Measurements from ENCODE around the gene ME3.

ME3 gene

DNA sequence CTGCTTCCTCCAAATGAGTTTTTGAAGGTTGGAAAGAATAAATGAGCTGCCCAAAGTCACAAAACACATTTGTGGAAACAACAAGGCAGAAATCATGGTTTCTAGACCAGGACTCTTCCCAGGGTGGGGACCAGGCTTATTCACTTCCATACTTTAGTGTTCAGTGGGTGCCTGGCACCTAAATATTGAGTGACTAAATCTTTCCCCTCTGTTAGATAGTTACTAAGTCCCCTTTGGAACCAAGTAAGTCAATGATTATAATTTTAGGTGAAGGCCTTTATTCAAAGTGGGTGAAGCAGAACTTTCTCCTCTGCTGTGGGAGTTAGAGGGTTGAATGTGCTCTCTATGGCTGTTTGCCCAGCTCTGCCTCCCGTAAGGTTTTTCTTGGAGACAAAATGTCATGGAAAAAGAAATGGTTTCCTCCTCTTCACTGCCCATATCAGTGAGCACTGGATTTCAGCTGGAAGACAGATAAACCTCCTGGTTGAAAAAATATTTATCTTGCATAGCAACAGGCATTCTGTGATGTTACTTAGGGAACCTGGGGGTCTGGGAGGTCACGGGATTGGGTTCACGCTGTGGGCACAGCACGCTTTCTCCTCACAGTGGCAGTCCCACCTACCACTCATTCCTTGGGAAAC is 179.9 kb downstream of the ME3 start:
- TF ChIP-seq GATA2 (IDR thresholded peaks at IDR 0.05; ENCODE audit: low read depth, low read length) = no peak
- no peak for TF ChIP-seq GATA3 (IDR thresholded peaks at IDR 0.05; ENCODE audit: low read depth, low read length)

DNA sequence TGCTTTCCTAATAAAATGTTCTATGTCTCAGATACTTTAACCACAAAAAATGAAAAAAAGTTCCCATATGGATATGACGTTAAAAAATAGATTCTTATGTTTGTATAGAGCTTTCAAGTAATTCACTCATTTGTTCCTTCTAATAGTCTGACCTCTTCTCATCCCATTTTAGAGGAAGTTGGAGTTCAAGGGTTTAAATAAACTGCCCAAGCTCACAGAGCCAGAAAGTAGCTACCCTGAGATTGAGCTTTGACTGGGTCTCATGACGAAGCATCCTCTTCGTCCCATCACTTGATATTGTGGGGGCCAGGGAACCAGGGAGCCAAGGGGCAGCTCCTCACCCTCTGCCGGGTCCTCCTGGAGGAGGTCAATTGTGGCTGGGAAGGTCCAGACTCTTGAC is 181.4 kb downstream of the ME3 start:
- TF ChIP-seq GATA3 (IDR thresholded peaks at IDR 0.05; ENCODE audit: low read depth, low read length) = no peak
- no peak for TF ChIP-seq GATA2 (IDR thresholded peaks at IDR 0.05; ENCODE audit: low read depth, low read length)

DNA sequence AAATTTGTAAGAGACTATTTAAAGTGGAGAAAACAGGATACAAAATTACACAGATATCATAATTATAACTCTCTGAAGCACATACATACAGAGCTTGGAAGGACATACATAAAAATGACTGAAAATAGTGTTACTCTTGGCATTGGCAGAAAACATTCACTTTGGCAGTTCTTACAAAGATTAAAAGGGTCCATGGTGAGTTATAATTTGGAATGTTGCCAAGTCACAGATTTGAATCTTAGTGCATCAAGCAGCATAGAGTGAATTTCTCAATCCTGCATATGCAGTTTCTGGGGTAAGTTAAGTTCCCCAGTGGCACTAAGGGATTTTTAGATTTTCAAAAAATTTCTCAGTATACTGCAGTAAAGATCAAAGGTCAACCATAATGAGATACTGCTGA is 181.8 kb downstream of the ME3 start:
- TF ChIP-seq GATA3 (IDR thresholded peaks at IDR 0.05; ENCODE audit: low read depth, low read length) (no peak), GATA2 (IDR thresholded peaks at IDR 0.05; ENCODE audit: low read depth, low read length) (no peak)

DNA sequence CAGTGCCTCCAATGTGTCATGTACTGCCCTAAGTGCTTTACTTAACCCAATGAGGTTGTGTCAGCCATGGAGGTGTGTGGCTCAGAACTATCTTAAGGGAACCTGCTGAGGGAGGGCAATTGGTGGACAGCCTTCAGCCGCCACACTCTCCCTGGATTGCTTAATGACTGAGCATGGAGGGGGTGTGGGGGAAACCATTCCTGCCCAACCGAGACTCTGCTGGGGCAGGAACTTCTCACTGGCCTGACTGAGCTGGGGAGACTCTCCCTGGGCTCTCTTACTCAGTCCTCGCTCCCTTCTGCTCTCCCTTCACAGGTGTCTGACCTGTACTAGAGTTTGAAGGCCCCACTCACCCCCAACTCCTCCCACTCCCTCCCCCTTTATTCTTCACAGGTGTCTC is 183.0 kb downstream of the ME3 start:
- TF ChIP-seq GATA3 (IDR thresholded peaks at IDR 0.05; ENCODE audit: low read depth, low read length) (no peak), GATA2 (IDR thresholded peaks at IDR 0.05; ENCODE audit: low read depth, low read length) (no peak)

DNA sequence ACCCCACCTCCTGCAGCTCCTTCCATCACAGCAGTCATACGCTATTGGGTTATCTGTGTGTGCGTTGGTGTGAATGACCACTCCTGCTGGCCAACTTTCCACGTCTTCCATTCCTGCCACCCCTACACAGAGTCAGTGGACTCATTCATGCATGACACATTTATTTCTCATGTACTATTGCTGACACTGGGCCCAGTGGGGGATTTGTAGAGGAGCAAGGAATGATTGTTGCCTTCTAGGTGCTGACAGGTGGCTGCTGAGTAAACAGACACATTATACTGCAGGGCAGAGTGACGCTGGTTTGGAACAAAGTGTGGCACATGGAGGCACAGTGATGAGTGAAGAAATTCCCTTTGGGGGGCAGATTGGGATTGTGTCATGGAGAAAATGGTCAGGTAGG is 183.9 kb downstream of the ME3 start:
- TF ChIP-seq GATA3 (IDR thresholded peaks at IDR 0.05; ENCODE audit: low read depth, low read length) (no peak), GATA2 (IDR thresholded peaks at IDR 0.05; ENCODE audit: low read depth, low read length) (no peak)

DNA sequence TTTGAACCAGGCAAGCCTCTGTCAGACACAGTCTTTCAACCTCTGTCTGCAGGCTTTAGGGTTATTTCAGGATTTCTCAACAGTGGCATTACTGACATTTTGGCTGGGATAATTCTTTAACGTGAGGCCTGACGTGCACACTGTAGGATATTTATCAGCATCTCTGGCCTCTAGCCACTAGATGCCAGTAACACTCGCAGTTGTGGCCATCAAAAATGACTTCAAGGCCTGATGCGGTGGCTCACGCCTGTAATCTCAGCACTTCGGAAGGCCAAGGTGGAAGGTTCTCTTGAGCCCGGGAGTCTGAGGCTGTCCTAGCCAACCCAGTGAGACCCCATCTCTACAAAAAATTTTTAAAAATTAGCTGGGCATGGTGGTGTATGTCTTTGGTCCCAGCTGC is 184.7 kb downstream of the ME3 start:
- no peak for TF ChIP-seq GATA3 (IDR thresholded peaks at IDR 0.05; ENCODE audit: low read depth, low read length)
- no peak for TF ChIP-seq GATA2 (IDR thresholded peaks at IDR 0.05; ENCODE audit: low read depth, low read length)

DNA sequence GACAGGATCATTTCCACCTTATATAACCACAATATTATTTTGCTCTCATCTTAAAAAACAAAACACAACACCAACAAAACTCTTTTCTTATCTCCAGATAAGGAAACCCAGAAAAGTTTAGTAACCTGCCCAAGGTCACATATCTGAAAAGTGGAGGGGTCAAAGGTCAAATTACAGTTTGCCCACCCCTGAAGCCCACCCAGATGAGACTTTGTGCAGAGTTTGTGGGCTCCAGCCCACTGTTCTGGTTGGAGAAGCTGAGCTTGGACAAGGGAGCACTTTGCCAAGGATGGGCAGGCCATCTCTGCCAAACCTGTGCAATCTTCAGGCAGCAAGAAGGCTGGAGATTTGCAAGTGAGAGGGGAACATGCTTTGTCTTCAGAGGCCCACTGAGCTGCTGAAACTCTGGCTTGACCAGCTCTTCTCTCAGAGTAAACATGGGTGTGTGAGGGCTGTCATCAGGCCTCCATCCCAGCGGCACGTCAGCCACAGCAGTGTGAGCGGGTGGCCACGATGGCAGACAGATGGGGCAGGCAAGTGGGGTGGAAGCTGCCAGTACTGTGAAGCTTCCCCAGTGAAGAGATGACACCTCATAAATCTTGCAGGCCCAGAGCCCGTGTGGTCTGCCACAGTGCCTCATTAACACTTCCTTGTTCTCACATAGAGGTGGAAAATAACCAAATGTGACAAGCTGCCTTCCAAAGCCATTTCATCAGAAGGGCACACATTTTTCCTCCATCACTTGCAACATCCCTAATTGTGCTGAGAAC is 186.0 kb downstream of the ME3 start:
- TF ChIP-seq GATA2 (IDR thresholded peaks at IDR 0.05; ENCODE audit: low read depth, low read length) (no peak), GATA3 (IDR thresholded peaks at IDR 0.05; ENCODE audit: low read depth, low read length) (no peak)

DNA sequence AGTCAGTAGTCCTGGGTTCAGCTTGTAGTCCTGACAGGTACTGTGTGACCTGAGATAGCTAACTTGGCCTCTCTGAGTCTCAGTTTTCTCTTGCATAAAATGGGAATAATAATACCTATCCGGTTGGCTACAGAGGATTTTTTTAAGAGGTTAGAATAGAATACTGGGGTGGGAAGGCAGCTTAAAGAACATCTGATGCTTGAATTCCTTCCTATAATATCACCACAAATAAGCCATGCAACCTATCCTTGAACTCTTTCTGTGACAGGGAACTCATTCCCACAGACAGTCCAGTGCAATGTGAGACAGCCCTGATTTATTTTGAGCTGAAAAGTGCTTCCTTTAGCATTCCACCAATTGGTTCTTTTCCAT is 187.6 kb downstream of the ME3 start:
- TF ChIP-seq GATA3 (IDR thresholded peaks at IDR 0.05; ENCODE audit: low read depth, low read length) = no peak

DNA sequence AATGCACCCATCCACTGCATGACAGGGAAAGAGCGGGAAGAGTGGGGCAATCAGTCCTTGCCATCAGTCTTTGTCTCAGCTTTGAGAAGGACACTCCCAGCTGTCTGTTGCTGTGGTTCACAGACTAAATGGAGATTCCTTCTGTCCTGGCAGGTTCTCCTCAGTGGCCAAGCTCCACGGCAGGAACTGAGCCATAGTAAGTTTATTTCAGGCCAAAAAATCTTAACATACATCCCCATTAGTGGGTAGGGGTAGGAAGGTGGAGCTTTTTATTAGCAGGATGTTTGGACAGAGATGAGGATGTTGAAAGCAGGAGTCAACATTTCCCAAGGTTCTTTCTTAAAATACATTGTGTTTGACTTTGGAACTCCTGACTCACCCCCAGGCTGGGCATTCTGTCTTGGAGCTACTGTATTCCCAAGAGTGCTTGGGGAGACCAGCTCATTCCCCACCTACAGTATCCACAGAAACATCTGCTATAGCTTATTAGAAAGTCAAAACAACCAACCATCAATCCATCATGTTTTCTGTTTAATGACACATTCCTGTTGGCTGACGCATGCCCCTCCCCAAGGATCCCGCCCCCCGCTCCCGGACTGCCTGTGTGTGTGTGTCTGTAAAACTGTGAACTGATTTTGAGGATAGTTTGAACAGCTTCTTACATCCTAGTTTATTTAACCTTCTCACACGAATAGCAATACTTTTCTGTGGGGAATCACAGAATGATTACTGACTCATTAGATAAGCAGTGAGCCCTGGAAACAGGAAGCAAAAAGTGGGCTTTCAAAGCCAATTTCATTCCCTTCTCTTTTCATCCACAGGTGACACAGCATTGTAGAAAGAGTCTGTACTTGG is 188.2 kb downstream of the ME3 start:
- TF ChIP-seq GATA2 (IDR thresholded peaks at IDR 0.05; ENCODE audit: low read depth, low read length) = no peak
- no peak for TF ChIP-seq GATA3 (IDR thresholded peaks at IDR 0.05; ENCODE audit: low read depth, low read length)

DNA sequence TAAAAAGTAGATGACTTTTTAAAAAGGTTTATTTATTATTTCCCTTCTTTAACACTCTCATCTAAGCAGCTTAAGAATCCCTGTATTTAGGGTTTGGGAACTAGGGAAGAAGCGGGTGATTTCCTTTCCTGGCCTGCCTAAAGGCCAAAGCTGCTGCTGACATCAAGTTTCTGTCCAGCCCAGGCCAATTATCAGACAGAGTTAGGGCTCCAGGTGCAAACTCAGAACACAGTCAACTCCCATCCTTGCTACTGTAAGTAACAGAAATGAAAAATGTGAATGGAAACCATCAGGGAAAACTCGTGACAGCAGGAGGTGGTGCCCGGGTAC is 188.8 kb downstream of the ME3 start:
- no peak for TF ChIP-seq GATA2 (IDR thresholded peaks at IDR 0.05; ENCODE audit: low read depth, low read length)
- no peak for TF ChIP-seq GATA3 (IDR thresholded peaks at IDR 0.05; ENCODE audit: low read depth, low read length)

DNA sequence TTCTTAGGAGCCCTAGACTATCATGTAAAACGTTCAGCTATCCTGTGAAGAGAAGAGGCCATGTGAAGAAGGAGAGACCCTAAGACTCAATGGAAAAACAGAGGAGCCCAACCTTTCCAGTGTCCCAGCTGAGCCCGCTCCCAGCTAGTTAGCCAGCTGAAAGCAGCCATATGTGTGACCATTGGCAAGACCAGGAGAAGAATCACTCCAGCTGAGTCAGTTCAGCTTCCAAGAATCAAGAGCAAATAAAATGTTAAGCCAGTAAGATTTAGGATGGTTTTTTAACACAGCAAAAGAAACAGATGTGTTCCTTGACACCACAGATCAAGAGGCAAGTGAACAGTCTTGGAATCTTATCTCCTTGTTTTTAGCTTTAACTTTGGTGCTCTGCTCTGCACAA is 189.7 kb downstream of the ME3 start:
- TF ChIP-seq GATA3 (IDR thresholded peaks at IDR 0.05; ENCODE audit: low read depth, low read length) (no peak), GATA2 (IDR thresholded peaks at IDR 0.05; ENCODE audit: low read depth, low read length) (no peak)

DNA sequence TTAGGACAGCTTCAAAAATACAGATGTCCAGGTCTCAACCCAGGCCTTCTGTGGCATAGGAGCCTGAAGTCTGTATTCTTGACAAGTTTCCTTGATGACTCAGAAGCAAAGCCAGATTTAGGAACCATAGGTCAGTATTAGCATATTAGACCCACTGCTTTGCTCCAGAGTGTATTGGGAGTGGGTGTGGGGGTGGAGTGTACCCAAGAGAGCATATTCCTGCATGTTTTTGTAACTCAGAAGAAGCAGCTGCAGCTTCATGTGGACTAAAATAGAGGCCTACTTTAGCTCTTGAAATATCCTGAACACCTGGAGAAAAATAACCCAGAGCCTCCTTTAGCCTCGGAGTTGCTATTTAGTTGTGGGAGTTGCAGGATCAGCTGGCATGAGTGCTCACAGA is 191.0 kb downstream of the ME3 start:
- no peak for TF ChIP-seq GATA3 (IDR thresholded peaks at IDR 0.05; ENCODE audit: low read depth, low read length)
- TF ChIP-seq GATA2 (IDR thresholded peaks at IDR 0.05; ENCODE audit: low read depth, low read length) = no peak

DNA sequence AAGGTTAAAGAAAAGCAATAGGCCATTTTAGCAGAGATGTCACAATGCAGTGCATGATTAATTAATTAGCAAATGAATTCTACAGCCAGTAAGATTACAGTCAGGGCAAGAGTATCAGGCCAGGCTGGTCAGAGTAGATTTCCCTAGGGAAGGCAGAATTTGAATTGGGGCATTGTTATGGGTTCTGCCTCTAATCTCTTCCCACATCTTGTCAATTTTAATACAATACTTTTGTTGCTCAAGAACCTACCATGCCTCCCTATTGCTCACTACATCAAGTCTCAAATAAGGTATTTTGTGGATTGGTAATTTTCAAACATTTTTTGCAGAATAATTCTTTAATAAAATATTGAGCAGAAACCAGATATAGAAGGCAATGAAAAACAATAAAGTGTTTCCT is 194.1 kb downstream of the ME3 start:
- TF ChIP-seq GATA2 (IDR thresholded peaks at IDR 0.05; ENCODE audit: low read depth, low read length) (no peak), GATA3 (IDR thresholded peaks at IDR 0.05; ENCODE audit: low read depth, low read length) (no peak)

DNA sequence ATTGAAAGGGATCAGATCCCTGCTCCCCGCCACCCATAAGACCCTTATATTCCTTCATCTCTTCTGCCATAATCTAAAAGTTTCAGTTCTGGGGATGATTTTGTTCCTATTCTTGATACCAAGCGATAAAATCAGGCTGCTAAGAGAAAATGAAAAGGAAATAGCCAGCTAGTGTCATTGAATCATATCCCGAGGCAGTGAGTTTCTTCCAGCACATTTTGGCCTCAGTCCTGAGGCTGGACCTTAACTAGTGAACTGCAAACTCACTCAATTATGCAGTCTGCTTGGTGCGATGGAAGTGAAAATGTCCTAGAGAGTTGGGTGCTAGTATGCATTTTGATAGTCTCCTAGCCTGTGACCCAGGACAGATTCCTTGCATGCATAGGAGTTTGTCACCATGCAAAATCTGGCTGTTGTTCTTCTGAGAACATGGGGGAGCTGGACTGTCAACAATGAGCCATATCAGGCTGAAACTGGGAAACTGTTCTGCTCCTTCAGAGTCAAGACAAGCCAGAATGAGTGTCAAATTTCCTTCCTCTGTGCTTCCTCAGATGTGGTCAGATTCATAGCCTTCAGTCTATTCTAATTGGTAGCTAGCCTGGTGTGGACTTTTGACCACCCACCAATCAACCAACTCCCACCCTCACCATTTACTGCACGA is 194.8 kb downstream of the ME3 start:
- no peak for TF ChIP-seq GATA3 (IDR thresholded peaks at IDR 0.05; ENCODE audit: low read depth, low read length)
- no peak for TF ChIP-seq GATA2 (IDR thresholded peaks at IDR 0.05; ENCODE audit: low read depth, low read length)

All from SH-SY5Y (cell line).